GM10847 (cell line): Measurements from ENCODE around the gene GPAT2.
"Not testable (repeated sequence)": the region's sequence is repeated elsewhere in the genome, so short reads cannot be mapped to it uniquely, and the experiment has no call there.

Experiments
- POLR2A ChIP-seq: IDR thresholded peaks from 2 replicates; pipeline ENCODE4 v1.6.1; 2011; ENCODE audit not compliant: insufficient read length; ENCODE audit errors: extremely low read depth

The GPAT2 gene

DNA sequence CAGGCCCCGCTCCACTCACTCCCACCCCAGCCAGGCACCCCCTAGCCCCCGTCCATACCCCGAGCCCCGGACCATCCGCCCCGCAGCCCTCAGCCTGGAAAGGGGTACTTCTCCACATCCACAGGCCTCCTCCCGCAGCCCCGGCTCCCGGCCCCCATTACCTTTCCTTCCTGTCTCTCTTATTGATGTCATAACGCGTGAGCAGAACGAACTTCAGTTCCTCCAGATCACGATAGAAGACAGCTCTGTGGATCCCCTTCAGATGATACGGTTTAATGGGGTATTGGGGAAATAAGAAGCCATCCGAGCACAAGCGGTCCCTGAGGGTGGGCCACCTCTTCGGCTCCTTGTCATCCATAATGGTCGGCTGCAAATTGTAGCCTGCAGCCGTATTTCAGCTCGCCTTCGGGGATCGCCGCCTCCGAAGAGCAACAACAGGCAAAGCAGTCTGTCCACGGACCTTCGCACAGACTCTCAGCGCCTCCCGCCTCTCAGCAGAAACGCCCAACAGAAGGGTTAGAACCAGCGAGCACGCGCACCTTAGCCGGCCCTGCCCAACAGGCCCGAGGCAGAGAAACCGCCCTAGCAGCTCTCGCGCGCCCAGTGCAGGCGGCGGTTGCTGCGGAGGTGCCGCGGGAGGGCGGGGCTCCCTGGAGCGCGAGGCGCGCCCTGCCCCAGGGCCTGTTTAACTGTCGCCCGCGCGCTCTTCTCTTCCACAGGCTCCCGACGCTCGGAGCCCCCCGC lies 43.2 kb downstream of the GPAT2 start, which contains the start of gene ANKRD36C:
TSS of gene ANKRD36C (minus strand) at position 474 of the 744 bp plus-strand sequence. CDS start at position 358, 116 bp downstream.
- not testable (repeated sequence) for TF ChIP-seq POLR2A
